ENCODE measurements around the gene RAPGEF4. TPM values are rescaled to one million over a fixed set of nuclear protein-coding genes. Genes with fewer than 3 reads are reported as not detected.
A peak's percentile ranks its signal among the peaks of the same experiment; 100 is the strongest.

The RAPGEF4 gene
- total RNA-seq, 1 donor = 2.6 TPM

DNA sequence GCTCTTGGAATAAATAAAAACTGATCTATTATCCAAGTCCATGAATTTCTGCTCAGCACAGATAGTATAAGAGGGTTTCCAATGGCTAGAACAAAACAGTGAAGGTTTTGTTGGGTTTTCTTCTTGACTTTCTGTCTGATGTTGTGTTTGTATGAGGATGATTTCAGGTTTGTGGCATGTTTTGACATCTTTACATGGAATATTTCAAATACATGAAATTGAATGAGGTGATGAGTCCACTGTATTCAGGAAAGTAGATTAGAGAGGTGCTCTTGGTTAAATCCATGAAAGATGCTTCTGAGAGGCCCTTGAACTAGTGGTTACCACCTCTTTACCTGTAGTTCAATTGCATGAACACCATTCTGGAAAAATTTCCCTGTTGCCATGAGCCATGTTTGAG is 84.3 kb downstream of the RAPGEF4 start:
- no peak for DNase-seq (ENCODE audit: low read depth)
- TF ChIP-seq, protein P1, sequence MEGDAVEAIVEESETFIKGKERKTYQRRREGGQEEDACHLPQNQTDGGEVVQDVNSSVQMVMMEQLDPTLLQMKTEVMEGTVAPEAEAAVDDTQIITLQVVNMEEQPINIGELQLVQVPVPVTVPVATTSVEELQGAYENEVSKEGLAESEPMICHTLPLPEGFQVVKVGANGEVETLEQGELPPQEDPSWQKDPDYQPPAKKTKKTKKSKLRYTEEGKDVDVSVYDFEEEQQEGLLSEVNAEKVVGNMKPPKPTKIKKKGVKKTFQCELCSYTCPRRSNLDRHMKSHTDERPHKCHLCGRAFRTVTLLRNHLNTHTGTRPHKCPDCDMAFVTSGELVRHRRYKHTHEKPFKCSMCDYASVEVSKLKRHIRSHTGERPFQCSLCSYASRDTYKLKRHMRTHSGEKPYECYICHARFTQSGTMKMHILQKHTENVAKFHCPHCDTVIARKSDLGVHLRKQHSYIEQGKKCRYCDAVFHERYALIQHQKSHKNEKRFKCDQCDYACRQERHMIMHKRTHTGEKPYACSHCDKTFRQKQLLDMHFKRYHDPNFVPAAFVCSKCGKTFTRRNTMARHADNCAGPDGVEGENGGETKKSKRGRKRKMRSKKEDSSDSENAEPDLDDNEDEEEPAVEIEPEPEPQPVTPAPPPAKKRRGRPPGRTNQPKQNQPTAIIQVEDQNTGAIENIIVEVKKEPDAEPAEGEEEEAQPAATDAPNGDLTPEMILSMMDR (IDR thresholded peaks at IDR 0.05; ENCODE audit: insufficient read depth, low read depth, low read length) = no peak
- no peak overlapping the region for H3K4me3 ChIP-seq (ENCODE audit: low read depth, low read length)

DNA sequence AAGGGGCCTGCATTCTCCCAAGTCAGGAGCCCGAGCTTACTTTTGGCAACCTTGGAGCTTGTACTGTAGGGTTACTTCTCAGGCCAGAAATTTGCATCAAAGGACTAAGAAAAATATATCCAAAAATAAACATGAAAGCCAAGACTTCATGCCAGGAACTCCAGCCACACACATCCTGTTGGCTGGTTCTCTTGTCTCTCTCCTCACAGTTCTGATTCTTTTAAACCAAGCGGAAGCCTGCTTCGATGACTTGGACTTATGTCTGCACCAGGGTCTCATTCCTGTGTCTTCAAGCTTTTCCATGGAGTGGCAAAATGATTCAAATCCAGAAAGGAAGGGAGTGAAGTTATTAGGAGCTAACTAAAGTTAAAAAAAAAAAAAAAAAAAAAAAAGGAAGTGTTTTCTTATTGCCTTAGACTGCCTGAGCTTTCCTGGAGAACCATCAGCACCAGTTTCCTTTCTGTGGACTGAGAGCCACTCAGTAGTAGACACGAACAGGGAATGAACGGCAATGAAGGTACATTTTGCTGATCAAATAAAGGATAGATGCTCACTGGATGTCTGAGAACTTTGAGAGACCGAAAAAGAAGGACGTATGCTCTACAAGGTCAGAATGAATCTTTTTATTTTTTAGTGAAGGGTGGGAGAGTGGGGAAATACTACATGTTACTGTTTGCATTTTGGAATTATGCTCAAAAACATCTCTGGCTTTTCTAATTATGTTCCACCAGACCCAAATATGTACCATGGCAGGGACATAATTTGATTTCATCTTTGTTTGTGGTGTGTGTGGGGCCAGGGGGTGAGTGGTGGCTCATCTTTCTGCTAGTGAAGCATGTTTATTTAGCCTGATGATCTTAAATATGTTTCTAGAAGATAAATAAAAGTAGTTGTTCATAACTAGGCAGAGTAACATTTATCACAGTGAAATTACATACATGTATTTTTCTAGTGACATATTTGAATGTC is 86.0 kb downstream of the RAPGEF4 start:
- TF ChIP-seq, protein P1 (IDR thresholded peaks at IDR 0.05; ENCODE audit: insufficient read depth, low read depth, low read length) = no peak
- no peak overlapping the region for H3K4me3 ChIP-seq (ENCODE audit: low read depth, low read length)
- no peak for DNase-seq (ENCODE audit: low read depth)

DNA sequence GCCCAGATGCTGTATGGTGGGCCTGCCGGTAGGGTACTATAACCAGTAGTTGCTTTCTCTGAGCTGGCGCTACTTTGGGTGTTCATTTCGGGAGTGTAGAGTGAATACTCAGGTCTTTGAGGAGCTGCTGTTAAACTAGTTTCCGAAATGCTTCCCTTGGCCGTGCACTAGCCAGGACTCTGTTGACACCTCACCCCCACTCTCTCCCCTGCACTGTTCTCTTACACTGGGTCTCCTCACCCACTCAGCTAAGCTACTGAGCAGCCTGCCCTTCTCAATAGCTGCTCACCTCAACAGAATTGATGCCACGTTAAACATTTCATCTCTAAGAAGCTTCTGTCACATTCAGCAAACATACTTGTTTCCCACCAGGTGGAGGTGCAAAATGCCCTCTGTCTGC is 86.9 kb downstream of the RAPGEF4 start:
- no peak overlapping the region for H3K4me3 ChIP-seq (ENCODE audit: low read depth, low read length)
- no peak for DNase-seq (ENCODE audit: low read depth)
- TF ChIP-seq, protein P1 (IDR thresholded peaks at IDR 0.05; ENCODE audit: insufficient read depth, low read depth, low read length) = no peak

DNA sequence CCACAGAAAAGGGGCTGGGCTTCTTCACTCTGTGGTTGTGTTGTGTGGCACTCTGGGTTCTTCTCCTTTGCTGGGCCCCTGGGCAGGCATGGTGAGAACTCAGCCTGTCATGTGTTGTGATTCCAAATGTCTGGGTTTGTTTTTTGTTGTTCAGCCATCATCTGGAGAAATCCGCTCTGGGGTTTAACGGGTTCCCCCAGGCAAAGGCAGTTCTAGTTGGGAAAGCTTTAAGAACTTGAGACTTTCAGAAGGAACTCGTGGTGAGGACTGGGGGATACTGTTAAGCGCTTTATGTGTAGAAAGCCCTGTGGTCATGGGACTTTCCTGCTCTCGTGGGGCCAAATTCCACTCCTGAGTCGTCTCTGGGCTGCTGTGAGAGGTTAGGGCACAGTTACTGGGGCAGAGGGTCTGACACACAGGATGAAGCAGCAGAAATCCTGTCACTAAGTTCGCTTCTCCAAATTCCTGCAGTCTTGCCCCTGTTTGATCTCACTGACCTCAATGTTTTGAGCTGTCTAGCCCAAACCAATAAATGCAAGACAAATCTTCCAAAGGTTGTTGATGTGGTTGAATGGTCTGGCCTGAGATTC is 87.7 kb downstream of the RAPGEF4 start:
- TF ChIP-seq, protein P1 (IDR thresholded peaks at IDR 0.05; ENCODE audit: insufficient read depth, low read depth, low read length) = no peak
- no peak overlapping the region for H3K4me3 ChIP-seq (ENCODE audit: low read depth, low read length)
- no peak for DNase-seq (ENCODE audit: low read depth)

DNA sequence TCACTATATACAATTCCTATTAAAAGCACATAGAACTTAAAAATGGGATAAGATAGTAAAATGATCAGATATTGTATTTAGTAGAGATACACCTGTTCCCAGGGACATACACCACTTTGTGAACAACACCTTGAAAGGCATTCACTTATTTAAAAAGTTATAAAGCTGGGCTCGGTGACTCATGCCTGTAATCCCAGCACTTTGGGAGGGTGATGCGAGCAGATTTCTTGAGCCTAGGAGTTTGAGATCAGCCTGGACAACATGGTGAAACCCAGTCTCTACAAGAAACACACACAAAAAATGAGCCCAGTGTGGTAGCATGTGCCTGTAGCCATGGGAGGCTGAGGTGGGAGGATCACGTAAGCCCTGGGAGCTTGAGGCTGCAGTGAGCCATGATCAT is 90.9 kb downstream of the RAPGEF4 start:
- DNase-seq (ENCODE audit: low read depth) = peak; percentile 21
- TF ChIP-seq, protein P1 (IDR thresholded peaks at IDR 0.05; ENCODE audit: insufficient read depth, low read depth, low read length) = no peak
- H3K4me3 ChIP-seq (ENCODE audit: low read depth, low read length) = no peak overlapping the region

DNA sequence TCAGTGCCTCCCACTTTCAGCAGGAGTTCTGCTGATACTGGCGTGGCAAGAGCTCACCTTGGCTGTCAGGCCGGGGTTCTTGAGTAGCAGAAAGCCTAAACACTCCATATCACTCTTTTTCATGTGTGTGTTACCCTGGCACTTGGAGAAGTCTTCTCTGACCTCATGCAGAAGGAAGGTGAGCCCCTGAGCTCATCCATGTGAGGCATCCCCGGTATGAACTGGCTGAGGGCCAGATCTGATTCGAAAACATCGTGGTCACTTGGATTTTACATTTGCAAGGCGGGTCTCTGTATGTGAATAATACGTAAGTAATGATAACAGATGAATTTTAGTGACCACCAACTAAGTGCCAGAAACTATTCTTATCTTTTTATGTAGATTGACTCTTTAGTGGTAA is 93.6 kb downstream of the RAPGEF4 start:
- peak; percentile 87 for DNase-seq (ENCODE audit: low read depth)
- TF ChIP-seq, protein P1 (IDR thresholded peaks at IDR 0.05; ENCODE audit: insufficient read depth, low read depth, low read length) = no peak
- H3K4me3 ChIP-seq (ENCODE audit: low read depth, low read length) = no peak overlapping the region

Data from fibroblast of villous mesenchyme (primary cell).